Prostate gland (tissue), 2 donors: Measurements from ENCODE around the gene ZNF835.

Source experiments
- CTCF ChIP-seq, 4 experiments: fragments of 200-600 bp in 2 of 4; fragments of 450-650 bp in 2 of 4; sonication (generic) in 2 of 4; IDR thresholded peaks; 1 replicate in 3 of 4; 2 replicates in 1 of 4; pipeline ENCODE4 v1.5.1; 2016 to 2019; ENCODE audit warnings: antibody characterized with exemption in 4 of 4, mild to moderate bottlenecking in 2 of 4, moderate library complexity in 2 of 4
- POLR2A ChIP-seq: fragments of 450-650 bp; IDR thresholded peaks from one replicate; pipeline ENCODE4 v1.6.1; 2016; ENCODE audit warnings: antibody characterized with exemption, mild to moderate bottlenecking

DNA sequence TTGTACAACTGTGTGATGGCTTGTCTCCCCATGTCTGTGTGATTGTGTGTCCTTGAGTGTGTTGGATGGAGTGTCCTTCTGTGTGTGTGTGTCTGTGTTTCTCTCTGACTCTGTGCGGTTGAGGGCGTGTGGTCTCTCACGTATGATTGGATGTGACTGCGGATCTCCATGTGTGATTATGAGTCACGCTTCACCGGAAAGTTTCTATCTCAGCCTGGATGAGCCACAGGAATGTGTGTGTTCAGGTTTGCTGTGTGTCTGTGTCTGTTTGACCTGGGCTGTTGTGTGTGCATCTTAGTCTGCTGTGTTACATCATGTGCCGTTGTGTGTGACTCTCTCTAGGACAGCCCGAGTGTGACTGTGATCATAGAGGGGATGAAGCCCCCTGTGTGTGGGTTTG lies 15.5 kb upstream of the ZNF835 start:
- TF ChIP-seq POLR2A (no peak), CTCF (IDR thresholded peaks at IDR 0.05) (no peak)
